Thoracic aorta (tissue), 2 donors: ENCODE results near the gene RBFOX1. TPM values are rescaled to one million over a fixed set of nuclear protein-coding genes. Genes with fewer than 3 reads are reported as not detected.

ENCODE experiments used
- ATAC-seq: fragments of 150-250 bp; one replicate; pipeline ENCODE4 v1.8.0; 2017; ENCODE audit warnings: low read depth; ENCODE audit not compliant: insufficient number of reproducible peaks, low FRiP score
- DNase-seq: peaks from one replicate; pipeline ENCODE4 v3.0.0-alpha.2; 2020; ENCODE audit warnings: low spot score
- H3K27ac ChIP-seq, 2 donors: fragments of 200-600 bp; sonication (generic); 1 replicate in 1 of 2; 2 replicates in 1 of 2; pipeline ENCODE4 v1.5.1; 2016; ENCODE audit warnings: mild to moderate bottlenecking in 2 of 2, moderate library complexity in 2 of 2
- H3K27me3 ChIP-seq: fragments of 200-600 bp; sonication (generic); replicated peaks from 2 replicates; pipeline ENCODE4 v1.6.0; 2016; ENCODE audit warnings: mild to moderate bottlenecking; ENCODE audit not compliant: insufficient read depth
- H3K36me3 ChIP-seq: fragments of 200-600 bp; sonication (generic); one replicate; pipeline ENCODE4 v1.5.1; 2016
- H3K4me1 ChIP-seq, 2 donors: fragments of 200-600 bp; sonication (generic); 1 replicate in 1 of 2; 2 replicates in 1 of 2; pipeline versions ENCODE4 v1.5.1 to v1.6.0; 2016; ENCODE audit warnings: low read depth in 2 of 2, mild to moderate bottlenecking in 1 of 2; ENCODE audit not compliant: control insufficient read depth in 1 of 2
- H3K4me3 ChIP-seq: fragments of 200-600 bp; sonication (generic); 2 replicates; pipeline ENCODE4 v1.5.1; 2016; ENCODE audit warnings: mild to moderate bottlenecking
- H3K9me3 ChIP-seq: fragments of 200-600 bp; sonication (generic); 2 replicates; pipeline ENCODE4 v1.5.1; 2016
- CTCF ChIP-seq: fragments of 200-600 bp; sonication (generic); IDR thresholded peaks from one replicate; pipeline ENCODE4 v1.5.1; 2019; ENCODE audit warnings: antibody characterized with exemption
- total RNA-seq, 2 donors: library from RNA; depleted of rRNA; stranded (reverse); fragments of >200 nt; gene quantifications; one replicate each; pipeline versions ENCODE4 v1.1.0 to v1.2.3, GENCODE V29; 2016

RBFOX1 gene
- total RNA-seq, 2 donors from 2014 or later = not detected

DNA sequence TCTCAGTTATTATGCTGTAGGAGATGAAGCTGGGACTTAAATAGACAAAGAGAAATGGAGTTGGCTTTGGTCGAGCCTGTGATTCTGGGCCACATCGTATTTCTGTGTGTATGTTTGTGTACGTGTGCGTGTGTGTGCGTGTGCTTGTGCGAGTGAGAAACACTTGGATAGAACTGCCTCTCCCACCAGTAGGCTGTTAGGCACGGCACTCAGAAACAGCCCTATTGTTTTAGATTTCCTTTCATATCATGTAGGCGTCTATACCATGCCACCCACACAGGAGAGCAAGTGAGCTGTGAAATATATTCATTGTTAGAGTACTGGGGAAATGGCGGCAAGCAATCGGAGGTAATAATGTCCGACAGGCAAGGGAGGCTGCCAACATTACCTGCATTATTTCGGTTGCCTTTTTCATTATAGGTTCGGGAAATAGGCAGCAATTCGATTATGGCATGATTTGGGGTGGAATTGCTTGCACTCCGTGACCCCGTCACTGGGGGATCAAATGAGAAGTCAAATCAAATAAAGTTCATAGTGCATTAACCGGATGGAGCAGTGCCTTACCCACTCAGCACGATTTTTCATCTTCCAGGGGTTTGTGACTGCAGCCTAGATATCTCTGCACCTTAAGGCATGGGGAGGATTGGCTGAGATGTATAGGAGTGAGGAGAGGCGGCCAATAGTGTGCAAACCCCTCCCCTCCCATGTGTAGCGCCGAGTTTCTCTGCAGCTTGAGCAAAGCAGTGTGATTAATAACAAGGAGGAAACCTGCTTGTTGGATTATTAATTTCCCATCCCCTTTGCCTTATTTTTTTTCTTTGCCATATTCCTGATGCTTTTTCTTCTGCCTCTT lies 89.6 kb downstream of the RBFOX1 start:
- DNase-seq = no peak
- no peaks in the 10 kb centered on the region for H3K9me3 ChIP-seq
- TF ChIP-seq CTCF = no peak
- H3K36me3 ChIP-seq = no peaks in the 10 kb centered on the region
- no peaks in the 10 kb centered on the region for H3K27me3 ChIP-seq
- no peak overlapping the region for H3K4me3 ChIP-seq
- H3K27ac ChIP-seq = no peak overlapping the region
- no peak for ATAC-seq
- H3K4me1 ChIP-seq = no peaks in the 10 kb centered on the region

GRCh38 chr16:7423434-7424044 lies 90.9 kb downstream of the RBFOX1 start:
- Histone ChIP-seq H3K36me3 (no peaks in the 10 kb centered on the region), H3K4me3 (no peak overlapping the region), H3K27ac (no peak overlapping the region), H3K27me3 (no peaks in the 10 kb centered on the region), H3K4me1 (no peaks in the 10 kb centered on the region), H3K9me3 (no peaks in the 10 kb centered on the region)
- DNase-seq (no peak), ATAC-seq (no peak)
- no peak for TF ChIP-seq CTCF

DNA sequence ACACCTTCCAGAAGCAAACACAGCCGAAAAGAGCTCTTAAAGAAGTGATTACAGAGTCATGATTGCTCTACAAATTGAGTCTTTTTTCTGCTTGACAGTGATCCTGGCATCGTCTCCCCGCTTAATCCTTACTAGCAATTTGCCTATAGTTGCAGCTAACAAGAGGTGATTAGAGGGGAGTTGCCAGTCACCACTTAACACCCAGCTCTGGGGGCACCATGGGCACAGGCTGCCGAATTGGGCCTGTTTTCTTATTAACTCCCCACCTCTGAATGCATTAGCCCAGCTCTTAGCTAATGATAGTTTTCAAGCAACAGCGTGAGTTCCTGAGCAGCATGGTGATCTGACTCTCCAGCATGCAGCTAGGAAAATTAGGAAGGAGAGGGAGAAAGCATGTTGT lies 93.5 kb downstream of the RBFOX1 start:
- ATAC-seq = no peak
- no peak overlapping the region for H3K27ac ChIP-seq
- no peaks in the 10 kb centered on the region for H3K4me1 ChIP-seq
- H3K27me3 ChIP-seq = no peaks in the 10 kb centered on the region
- no peaks in the 10 kb centered on the region for H3K36me3 ChIP-seq
- DNase-seq = no peak
- no peak overlapping the region for H3K4me3 ChIP-seq
- TF ChIP-seq CTCF = no peak
- no peaks in the 10 kb centered on the region for H3K9me3 ChIP-seq

DNA sequence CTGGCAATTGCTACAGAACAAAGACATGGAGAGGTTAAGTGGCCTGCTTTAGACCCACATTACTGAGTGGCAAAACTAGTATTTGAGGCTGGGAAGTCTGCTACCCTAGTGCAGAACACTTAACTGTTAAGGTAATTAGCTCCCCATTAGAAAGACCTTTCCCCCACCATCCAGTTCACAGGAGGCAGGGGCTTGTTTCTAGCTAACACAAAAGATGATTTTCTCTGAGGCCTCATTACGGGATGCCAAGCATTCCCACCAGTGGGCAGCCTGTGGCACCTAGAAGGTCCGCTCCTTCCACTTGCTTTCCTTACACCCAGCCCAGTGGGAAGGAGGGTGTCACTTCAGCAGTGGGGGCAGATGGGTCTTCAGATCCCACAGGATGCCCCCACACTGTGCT lies 99.1 kb downstream of the RBFOX1 start:
- TF ChIP-seq CTCF = no peak
- H3K27ac ChIP-seq = no peak overlapping the region
- H3K9me3 ChIP-seq = no peaks in the 10 kb centered on the region
- no peak overlapping the region for H3K4me3 ChIP-seq
- H3K27me3 ChIP-seq = no peaks in the 10 kb centered on the region
- no peaks in the 10 kb centered on the region for H3K4me1 ChIP-seq
- DNase-seq (no peak), ATAC-seq (no peak)
- no peaks in the 10 kb centered on the region for H3K36me3 ChIP-seq

- ATAC-seq (no peak), DNase-seq (no peak)
- Histone ChIP-seq H3K9me3 (no peaks in the 10 kb centered on the region), H3K4me3 (no peak overlapping the region), H3K27ac (no peak overlapping the region), H3K27me3 (no peaks in the 10 kb centered on the region), H3K36me3 (no peaks in the 10 kb centered on the region), H3K4me1 (no peaks in the 10 kb centered on the region)
- no peak for TF ChIP-seq CTCF
These were observed 103.7 kb downstream of the RBFOX1 start for GRCh38 chr16:7436306-7436705.
